Fibroblast of the aortic adventitia (primary cell): ENCODE data around the gene KCNQ5. TPM values are rescaled to one million over a fixed set of nuclear protein-coding genes. Genes with fewer than 3 reads are reported as not detected.
A peak's percentile ranks its signal among the peaks of the same experiment; 100 is the strongest.
"Not testable (repeated sequence)": the region's sequence is repeated elsewhere in the genome, so short reads cannot be mapped to it uniquely, and the experiment has no call there.

Experiments used
- DNase-seq: peaks from one replicate; pipeline ENCODE4 v3.0.0-alpha.2; 2010; ENCODE audit warnings: low read depth
- H3K4me3 ChIP-seq: 2 replicates; pipeline ENCODE4 v1.5.1; 2011; ENCODE audit warnings: low read depth, mild to moderate bottlenecking, control low read depth, low read length, moderate library complexity
- total RNA-seq: library from RNA; depleted of rRNA; stranded (reverse); fragments of >200 nt; gene quantifications from 2 replicates; pipeline ENCODE4 v1.2.3, GENCODE V29; 2012; ENCODE audit warnings: low replicate concordance
- TF ChIP-seq, protein P1 (sequence below): IDR thresholded peaks from 2 replicates; pipeline ENCODE4 v1.5.1; 2011; ENCODE audit warnings: mild to moderate bottlenecking, low read length, control low read depth, inconsistent platforms; ENCODE audit not compliant: insufficient read depth

Gene KCNQ5
- total RNA-seq, 1 donor = 9.4 TPM

GRCh38 chr6:72890671-72891070 is 268.8 kb downstream of the KCNQ5 start:
- peak; percentile 28 for DNase-seq
- no peak overlapping the region for H3K4me3 ChIP-seq
- TF ChIP-seq, protein P1, sequence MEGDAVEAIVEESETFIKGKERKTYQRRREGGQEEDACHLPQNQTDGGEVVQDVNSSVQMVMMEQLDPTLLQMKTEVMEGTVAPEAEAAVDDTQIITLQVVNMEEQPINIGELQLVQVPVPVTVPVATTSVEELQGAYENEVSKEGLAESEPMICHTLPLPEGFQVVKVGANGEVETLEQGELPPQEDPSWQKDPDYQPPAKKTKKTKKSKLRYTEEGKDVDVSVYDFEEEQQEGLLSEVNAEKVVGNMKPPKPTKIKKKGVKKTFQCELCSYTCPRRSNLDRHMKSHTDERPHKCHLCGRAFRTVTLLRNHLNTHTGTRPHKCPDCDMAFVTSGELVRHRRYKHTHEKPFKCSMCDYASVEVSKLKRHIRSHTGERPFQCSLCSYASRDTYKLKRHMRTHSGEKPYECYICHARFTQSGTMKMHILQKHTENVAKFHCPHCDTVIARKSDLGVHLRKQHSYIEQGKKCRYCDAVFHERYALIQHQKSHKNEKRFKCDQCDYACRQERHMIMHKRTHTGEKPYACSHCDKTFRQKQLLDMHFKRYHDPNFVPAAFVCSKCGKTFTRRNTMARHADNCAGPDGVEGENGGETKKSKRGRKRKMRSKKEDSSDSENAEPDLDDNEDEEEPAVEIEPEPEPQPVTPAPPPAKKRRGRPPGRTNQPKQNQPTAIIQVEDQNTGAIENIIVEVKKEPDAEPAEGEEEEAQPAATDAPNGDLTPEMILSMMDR = no peak

DNA sequence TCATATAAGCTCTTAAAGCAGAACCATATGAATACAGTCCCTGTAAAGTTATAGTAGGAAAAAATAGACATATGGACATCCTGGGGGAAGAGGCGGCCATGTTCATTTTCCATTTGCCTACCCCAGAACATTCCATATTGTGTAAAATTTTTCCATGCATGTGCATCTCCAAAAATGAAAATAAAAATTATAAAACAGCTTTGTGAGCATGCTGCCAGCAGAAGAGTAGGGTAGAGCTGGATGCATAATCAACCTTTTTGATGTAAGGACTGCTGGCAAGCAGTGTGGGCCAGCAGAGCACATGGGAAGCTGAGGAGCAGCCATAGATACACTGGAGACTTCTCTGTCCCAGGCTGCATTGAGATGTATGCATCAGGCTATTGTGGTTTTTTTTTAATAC is 271.0 kb downstream of the KCNQ5 start:
- H3K4me3 ChIP-seq = no peak overlapping the region
- TF ChIP-seq, protein P1 = no peak
- no peak for DNase-seq

DNA sequence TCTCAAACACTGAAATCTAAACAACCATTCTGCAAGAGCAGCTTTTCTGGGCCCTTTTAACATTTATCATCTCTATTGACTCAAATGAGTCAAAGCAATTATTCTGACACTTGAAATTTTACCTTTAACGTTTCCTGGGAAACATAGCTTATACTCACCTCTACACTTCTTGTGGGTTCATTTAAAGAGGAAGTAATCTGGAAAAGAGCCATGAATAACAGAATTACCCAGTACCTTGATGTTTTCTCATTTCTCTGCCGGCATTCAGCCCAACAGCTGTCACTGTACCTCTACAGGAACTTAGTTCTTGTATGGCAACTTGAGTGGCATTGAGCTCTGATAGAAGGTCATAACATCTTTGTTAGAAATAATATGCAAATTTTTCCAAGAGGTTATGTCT is 272.2 kb downstream of the KCNQ5 start:
- DNase-seq = no peak
- no peak overlapping the region for H3K4me3 ChIP-seq
- TF ChIP-seq, protein P1 = no peak

DNA sequence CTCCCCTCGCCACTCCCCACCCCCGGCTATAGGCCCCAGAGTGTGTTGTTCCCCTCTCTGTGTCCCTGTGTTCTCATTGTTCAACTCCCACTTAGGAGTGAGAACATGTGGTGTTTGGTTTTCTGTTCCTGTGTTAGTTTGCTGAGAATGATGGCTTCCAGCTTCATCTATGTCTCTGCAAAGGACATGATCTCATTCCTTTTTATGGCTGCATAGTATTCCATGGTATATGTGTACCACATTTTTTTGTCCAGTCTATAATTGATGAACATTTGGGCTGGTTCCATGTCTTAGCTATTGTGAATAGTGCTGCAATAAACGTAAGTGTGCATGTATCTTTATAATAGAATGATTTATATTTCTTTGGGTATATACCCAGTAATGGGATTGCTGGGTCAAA is 276.4 kb downstream of the KCNQ5 start:
- DNase-seq, H3K4me3 ChIP-seq: not testable (repeated sequence)

DNA sequence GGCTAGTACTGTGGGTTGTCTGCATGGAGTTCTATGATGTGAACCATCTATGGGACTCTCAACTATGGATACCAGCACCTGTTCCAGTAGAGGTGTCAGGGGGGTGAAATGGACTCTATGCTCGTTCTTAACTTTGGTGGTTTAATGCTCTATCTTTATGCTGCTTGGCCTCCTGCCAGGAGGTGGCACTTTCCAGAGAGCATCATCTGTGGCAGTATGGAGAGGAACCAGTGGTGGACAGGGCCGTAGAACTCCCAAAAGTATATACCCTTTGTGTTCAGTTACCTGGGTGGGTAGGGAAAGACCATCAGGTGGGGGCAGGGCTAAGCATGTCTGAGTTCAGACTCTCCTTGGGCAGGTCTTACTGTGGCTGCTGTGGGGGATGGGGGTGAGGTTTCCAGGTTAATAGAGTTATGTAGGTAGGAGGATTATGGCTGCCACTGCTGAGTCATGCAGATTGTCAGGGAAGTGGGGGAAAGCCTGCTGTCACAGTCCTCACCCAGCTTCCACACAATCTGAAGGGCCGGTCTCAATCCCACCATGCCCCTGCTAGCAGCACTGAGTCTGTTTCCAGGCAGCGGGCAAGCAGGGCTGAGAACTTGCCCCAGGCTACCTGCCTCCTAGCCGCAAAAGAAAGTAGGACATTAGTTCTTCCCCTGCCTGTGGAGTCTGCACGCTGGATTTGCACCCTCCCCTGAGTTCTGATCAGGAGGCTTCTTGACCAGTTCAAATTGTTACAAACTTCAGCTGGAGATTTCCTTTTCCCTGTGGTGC is 284.0 kb downstream of the KCNQ5 start:
- TF ChIP-seq, protein P1 = no peak
- no peak for DNase-seq
- no peak overlapping the region for H3K4me3 ChIP-seq

DNA sequence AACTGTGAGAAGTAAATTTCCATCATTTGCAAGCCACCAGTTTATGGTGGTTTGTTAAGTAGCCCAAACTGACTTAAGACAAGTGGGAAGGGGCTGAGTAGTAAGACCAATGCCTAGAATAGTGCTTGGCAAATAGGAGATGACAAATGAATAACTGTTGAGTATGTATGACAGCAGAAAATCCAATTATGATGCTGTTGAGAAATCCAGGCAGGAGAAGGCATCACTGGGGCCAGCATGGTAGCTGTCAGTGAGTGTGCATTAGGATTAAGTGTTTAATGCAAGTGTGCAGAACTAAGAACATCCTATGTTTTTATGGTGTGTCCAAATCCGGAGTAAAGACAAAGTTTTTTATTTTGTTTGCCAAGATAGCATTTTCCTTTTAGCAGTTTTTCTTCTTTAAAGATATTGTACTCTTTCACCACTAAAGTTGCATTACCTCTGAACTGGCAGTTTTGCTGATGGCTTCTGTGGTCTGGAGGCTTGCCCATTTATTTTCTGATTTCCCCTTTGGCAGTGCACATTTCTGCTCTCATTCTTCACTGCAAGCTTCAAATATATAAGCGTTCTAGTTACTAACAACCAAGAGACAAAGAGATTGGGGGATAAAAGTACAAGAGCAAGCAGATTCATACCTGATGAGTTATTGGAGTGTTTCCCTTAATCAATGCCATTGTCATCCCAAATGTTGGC is 289.7 kb downstream of the KCNQ5 start:
- DNase-seq = peak; percentile 65
- no peak overlapping the region for H3K4me3 ChIP-seq
- TF ChIP-seq, protein P1 = no peak

DNA sequence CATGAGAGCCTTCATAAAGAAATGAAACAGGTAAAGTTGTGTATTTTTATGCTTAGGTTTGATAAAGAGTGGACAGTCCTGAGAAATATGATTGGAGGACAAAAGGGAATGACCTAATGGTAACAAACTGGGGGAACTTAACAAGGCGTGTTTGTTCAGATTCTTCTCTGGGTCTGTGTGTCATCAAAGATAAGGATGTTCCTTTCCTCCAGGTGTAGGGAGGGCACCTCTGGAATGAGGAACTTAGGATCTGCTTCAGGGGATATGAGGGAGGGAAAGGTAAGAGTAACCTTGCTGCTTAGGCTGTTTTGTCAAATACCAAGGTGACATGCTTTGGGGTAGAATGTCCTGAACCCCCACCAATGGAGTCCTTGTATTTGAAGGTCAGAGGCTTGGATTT is 291.9 kb downstream of the KCNQ5 start:
- TF ChIP-seq, protein P1 = no peak
- DNase-seq = no peak
- H3K4me3 ChIP-seq = no peak overlapping the region
